HEK293 (cell line): Measurements from ENCODE around the gene PRR13.

Source experiments
- BCL11A ChIP-seq: fragments of 450-650 bp; formaldehyde crosslinking; IDR thresholded peaks from 2 replicates; pipeline ENCODE4 v1.5.1; 2016; ENCODE audit warnings: low read depth, missing biosample characterization, missing genetic modification characterization
- FEZF1 ChIP-seq: fragments of 450-650 bp; formaldehyde crosslinking; IDR thresholded peaks from 2 replicates; pipeline ENCODE4 v1.5.1; 2016; ENCODE audit warnings: missing biosample characterization, missing genetic modification characterization
- GFI1B ChIP-seq: fragments of 450-650 bp; formaldehyde crosslinking; IDR thresholded peaks from 2 replicates; pipeline ENCODE4 v1.5.1; 2016; ENCODE audit warnings: missing biosample characterization, missing genetic modification characterization
- HOXD13 ChIP-seq: sonication (generic); formaldehyde crosslinking; IDR thresholded peaks from 2 replicates; pipeline ENCODE4 v1.8.0; 2022; ENCODE audit warnings: missing genetic modification reagents, borderline replicate concordance
- KLF7 ChIP-seq: fragments of 450-650 bp; formaldehyde crosslinking; IDR thresholded peaks from 2 replicates; pipeline ENCODE4 v1.5.1; 2016; ENCODE audit warnings: missing biosample characterization, missing genetic modification characterization, borderline replicate concordance
- OSR2 ChIP-seq: fragments of 450-650 bp; formaldehyde crosslinking; IDR thresholded peaks from 2 replicates; pipeline ENCODE4 v1.5.1; 2016; ENCODE audit warnings: missing biosample characterization, missing genetic modification characterization
- OVOL3 ChIP-seq: fragments of 450-650 bp; formaldehyde crosslinking; IDR thresholded peaks from 2 replicates; pipeline ENCODE4 v1.5.1; 2016; ENCODE audit warnings: missing biosample characterization, missing genetic modification characterization
- SP3 ChIP-seq: fragments of 450-650 bp; formaldehyde crosslinking; IDR thresholded peaks from 2 replicates; pipeline ENCODE4 v1.5.1; 2016; ENCODE audit warnings: missing biosample characterization, missing genetic modification characterization
- SP7 ChIP-seq: fragments of 450-650 bp; formaldehyde crosslinking; IDR thresholded peaks from 2 replicates; pipeline ENCODE4 v1.5.1; 2016; ENCODE audit warnings: missing biosample characterization, missing genetic modification characterization
- TRIM28 ChIP-seq: IDR thresholded peaks from 2 replicates; pipeline ENCODE4 v1.6.1; 2011; ENCODE audit warnings: low read length, control low read depth, borderline replicate concordance
- ZBTB1 ChIP-seq: fragments of 450-650 bp; formaldehyde crosslinking; IDR thresholded peaks from 2 replicates; pipeline ENCODE4 v1.5.1; 2016; ENCODE audit warnings: missing biosample characterization, missing genetic modification characterization
- ZBTB20 ChIP-seq: fragments of 450-650 bp; formaldehyde crosslinking; IDR thresholded peaks from 2 replicates; pipeline ENCODE4 v1.5.1; 2016; ENCODE audit warnings: missing biosample characterization, missing genetic modification characterization
- ZFHX2 ChIP-seq: fragments of 450-650 bp; formaldehyde crosslinking; conservative IDR thresholded peaks from 2 replicates; pipeline ENCODE4 v1.5.1; 2016; ENCODE audit warnings: missing biosample characterization, missing genetic modification characterization
- ZFP41 ChIP-seq: fragments of 450-650 bp; formaldehyde crosslinking; IDR thresholded peaks from 2 replicates; pipeline ENCODE4 v1.5.1; 2016; ENCODE audit warnings: missing biosample characterization, missing genetic modification characterization, borderline replicate concordance
- ZNF121 ChIP-seq: fragments of 450-650 bp; formaldehyde crosslinking; IDR thresholded peaks from 2 replicates; pipeline ENCODE4 v1.5.1; 2016; ENCODE audit warnings: missing biosample characterization, missing genetic modification characterization
- ZNF146 ChIP-seq: fragments of 450-650 bp; formaldehyde crosslinking; IDR thresholded peaks from 2 replicates; pipeline ENCODE4 v1.5.1; 2016; ENCODE audit warnings: missing biosample characterization, missing genetic modification characterization
- ZNF157 ChIP-seq: fragments of 450-650 bp; formaldehyde crosslinking; IDR thresholded peaks from 2 replicates; pipeline ENCODE4 v1.5.1; 2016; ENCODE audit warnings: missing biosample characterization, missing genetic modification characterization
- ZNF169 ChIP-seq: fragments of 450-650 bp; formaldehyde crosslinking; IDR thresholded peaks from 2 replicates; pipeline ENCODE4 v1.5.1; 2016; ENCODE audit warnings: missing biosample characterization, missing genetic modification characterization
- ZNF174 ChIP-seq: fragments of 450-650 bp; formaldehyde crosslinking; IDR thresholded peaks from 2 replicates; pipeline ENCODE4 v1.5.0; 2017; ENCODE audit warnings: missing biosample characterization, mild to moderate bottlenecking, missing genetic modification characterization
- ZNF211 ChIP-seq: fragments of 450-650 bp; formaldehyde crosslinking; IDR thresholded peaks from 2 replicates; pipeline ENCODE4 v1.5.1; 2016; ENCODE audit warnings: low read depth, missing biosample characterization, missing genetic modification characterization
- ZNF501 ChIP-seq: fragments of 450-650 bp; formaldehyde crosslinking; IDR thresholded peaks from 2 replicates; pipeline ENCODE4 v1.5.1; 2016; ENCODE audit warnings: missing biosample characterization, missing genetic modification characterization
- ZNF510 ChIP-seq: fragments of 450-650 bp; formaldehyde crosslinking; IDR thresholded peaks from 2 replicates; pipeline ENCODE4 v1.5.1; 2018; ENCODE audit warnings: mild to moderate bottlenecking, missing genetic modification characterization, missing biosample characterization; ENCODE audit not compliant: insufficient replicate concordance
- ZNF544 ChIP-seq: fragments of 450-650 bp; formaldehyde crosslinking; IDR thresholded peaks from 2 replicates; pipeline ENCODE4 v1.5.0; 2017; ENCODE audit warnings: missing biosample characterization, missing genetic modification characterization
- ZNF596 ChIP-seq: fragments of 450-650 bp; IDR thresholded peaks from 2 replicates; pipeline ENCODE4 v1.5.0; 2018; ENCODE audit warnings: missing biosample characterization, mild to moderate bottlenecking, missing genetic modification characterization, moderate library complexity
- ZNF624 ChIP-seq: fragments of 450-650 bp; formaldehyde crosslinking; IDR thresholded peaks from 2 replicates; pipeline ENCODE4 v1.5.1; 2017; ENCODE audit warnings: missing biosample characterization, missing genetic modification characterization
- ZNF654 ChIP-seq: fragments of 450-650 bp; formaldehyde crosslinking; IDR thresholded peaks from 2 replicates; pipeline ENCODE4 v1.5.1; 2016; ENCODE audit warnings: low read depth, missing biosample characterization, missing genetic modification characterization
- ZNF701 ChIP-seq: fragments of 450-650 bp; formaldehyde crosslinking; IDR thresholded peaks from 2 replicates; pipeline ENCODE4 v1.5.1; 2016; ENCODE audit warnings: missing biosample characterization, missing genetic modification characterization
- ZNF707 ChIP-seq: fragments of 450-650 bp; formaldehyde crosslinking; IDR thresholded peaks from 2 replicates; pipeline ENCODE4 v1.5.1; 2016; ENCODE audit warnings: missing biosample characterization, missing genetic modification characterization
- ZNF76 ChIP-seq: fragments of 450-650 bp; formaldehyde crosslinking; IDR thresholded peaks from 2 replicates; pipeline ENCODE4; 2016; ENCODE audit warnings: low read depth, missing biosample characterization, missing genetic modification characterization, borderline replicate concordance
- TF ChIP-seq, protein P1 (sequence below): fragments of 450-650 bp; formaldehyde crosslinking; IDR thresholded peaks from 2 replicates; pipeline ENCODE4 v1.5.1; 2016; ENCODE audit warnings: missing biosample characterization, missing genetic modification characterization
- TF ChIP-seq, protein P2 (sequence below): fragments of 450-650 bp; IDR thresholded peaks from 2 replicates; pipeline ENCODE4 v1.5.1; 2018; ENCODE audit warnings: missing biosample characterization, missing genetic modification characterization
- TF ChIP-seq, protein P3 (sequence below): fragments of 450-650 bp; formaldehyde crosslinking; IDR thresholded peaks from 2 replicates; pipeline ENCODE4 v1.5.1; 2016; ENCODE audit warnings: missing biosample characterization, missing genetic modification characterization
- TF ChIP-seq, protein P4 (sequence below): fragments of 450-650 bp; formaldehyde crosslinking; IDR thresholded peaks from 2 replicates; pipeline ENCODE4 v1.5.1; 2016; ENCODE audit warnings: missing biosample characterization, missing genetic modification characterization
- TF ChIP-seq, protein P5 (sequence below): sonication (generic); formaldehyde crosslinking; IDR thresholded peaks from 2 replicates; pipeline ENCODE4 v1.8.1; 2022; ENCODE audit warnings: mild to moderate bottlenecking, moderate library complexity, missing genetic modification reagents

Gene PRR13

DNA sequence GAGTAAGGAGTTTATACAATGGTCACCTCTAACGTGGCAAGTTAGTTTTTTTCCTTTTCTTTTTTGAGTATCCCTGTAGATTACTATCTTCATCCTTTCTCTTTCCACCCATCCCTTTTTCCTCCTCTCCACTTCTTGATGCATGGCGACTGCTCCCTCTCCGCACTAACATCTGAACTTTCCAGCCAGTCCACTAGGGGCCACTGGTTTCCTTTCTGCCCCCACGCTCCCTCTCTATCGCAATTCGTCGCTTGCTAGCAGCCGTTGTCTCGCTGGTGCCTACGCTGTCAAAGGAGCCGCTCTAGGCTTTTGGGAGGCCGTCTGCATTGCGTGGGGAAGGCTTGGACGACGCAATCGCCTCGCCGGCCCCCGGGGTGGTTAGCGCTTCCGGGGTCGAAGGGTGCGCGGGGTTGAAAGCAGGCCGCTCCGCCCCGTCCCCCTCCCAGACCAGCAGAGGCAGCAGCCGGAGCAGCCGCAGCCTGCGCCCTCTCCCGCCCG is 10.2 kb downstream of the PRR13 start, which contains the start of gene PCBP2 (continued):
- TF ChIP-seq ZNF707: no peak
- TF ChIP-seq, protein P1, sequence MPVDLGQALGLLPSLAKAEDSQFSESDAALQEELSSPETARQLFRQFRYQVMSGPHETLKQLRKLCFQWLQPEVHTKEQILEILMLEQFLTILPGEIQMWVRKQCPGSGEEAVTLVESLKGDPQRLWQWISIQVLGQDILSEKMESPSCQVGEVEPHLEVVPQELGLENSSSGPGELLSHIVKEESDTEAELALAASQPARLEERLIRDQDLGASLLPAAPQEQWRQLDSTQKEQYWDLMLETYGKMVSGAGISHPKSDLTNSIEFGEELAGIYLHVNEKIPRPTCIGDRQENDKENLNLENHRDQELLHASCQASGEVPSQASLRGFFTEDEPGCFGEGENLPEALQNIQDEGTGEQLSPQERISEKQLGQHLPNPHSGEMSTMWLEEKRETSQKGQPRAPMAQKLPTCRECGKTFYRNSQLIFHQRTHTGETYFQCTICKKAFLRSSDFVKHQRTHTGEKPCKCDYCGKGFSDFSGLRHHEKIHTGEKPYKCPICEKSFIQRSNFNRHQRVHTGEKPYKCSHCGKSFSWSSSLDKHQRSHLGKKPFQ: no peak
- TF ChIP-seq ZNF76 (tag by site-specific recombination): peak; percentile 68
- TF ChIP-seq ZBTB1: no peak
- no peak for TF ChIP-seq FEZF1 (tag by site-specific recombination)
- TF ChIP-seq KLF7 (tag by site-specific recombination): peak; percentile 79; the same call in 1 of the 2 replicates
- no peak for TF ChIP-seq ZNF624
- peak; percentile 82; the same call in 1 of the 2 replicates for TF ChIP-seq ZNF501 (tag by site-specific recombination)
- no peak for TF ChIP-seq ZNF157 (tag by site-specific recombination)
- TF ChIP-seq ZNF654 (tag by site-specific recombination): peak; percentile 62
- no peak; the same call in 1 of the 2 replicates for TF ChIP-seq BCL11A
- TF ChIP-seq ZFP41 (tag by site-specific recombination): no peak
- TF ChIP-seq ZNF510 (tag by site-specific recombination): no peak
- TF ChIP-seq TRIM28: peak; percentile 48; the same call in 1 of the 2 replicates
- TF ChIP-seq GFI1B (tag by site-specific recombination): no peak
- no peak for TF ChIP-seq ZNF169 (tag by site-specific recombination)
- no peak for TF ChIP-seq ZNF596 (tag by site-specific recombination)
- no peak for TF ChIP-seq ZNF701
- TF ChIP-seq ZFHX2 (tag by site-specific recombination): peak; percentile 95
- TF ChIP-seq, protein P2, sequence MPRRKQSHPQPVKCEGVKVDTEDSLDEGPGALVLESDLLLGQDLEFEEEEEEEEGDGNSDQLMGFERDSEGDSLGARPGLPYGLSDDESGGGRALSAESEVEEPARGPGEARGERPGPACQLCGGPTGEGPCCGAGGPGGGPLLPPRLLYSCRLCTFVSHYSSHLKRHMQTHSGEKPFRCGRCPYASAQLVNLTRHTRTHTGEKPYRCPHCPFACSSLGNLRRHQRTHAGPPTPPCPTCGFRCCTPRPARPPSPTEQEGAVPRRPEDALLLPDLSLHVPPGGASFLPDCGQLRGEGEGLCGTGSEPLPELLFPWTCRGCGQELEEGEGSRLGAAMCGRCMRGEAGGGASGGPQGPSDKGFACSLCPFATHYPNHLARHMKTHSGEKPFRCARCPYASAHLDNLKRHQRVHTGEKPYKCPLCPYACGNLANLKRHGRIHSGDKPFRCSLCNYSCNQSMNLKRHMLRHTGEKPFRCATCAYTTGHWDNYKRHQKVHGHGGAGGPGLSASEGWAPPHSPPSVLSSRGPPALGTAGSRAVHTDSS (tag by site-specific recombination): no peak
- TF ChIP-seq, protein P3, sequence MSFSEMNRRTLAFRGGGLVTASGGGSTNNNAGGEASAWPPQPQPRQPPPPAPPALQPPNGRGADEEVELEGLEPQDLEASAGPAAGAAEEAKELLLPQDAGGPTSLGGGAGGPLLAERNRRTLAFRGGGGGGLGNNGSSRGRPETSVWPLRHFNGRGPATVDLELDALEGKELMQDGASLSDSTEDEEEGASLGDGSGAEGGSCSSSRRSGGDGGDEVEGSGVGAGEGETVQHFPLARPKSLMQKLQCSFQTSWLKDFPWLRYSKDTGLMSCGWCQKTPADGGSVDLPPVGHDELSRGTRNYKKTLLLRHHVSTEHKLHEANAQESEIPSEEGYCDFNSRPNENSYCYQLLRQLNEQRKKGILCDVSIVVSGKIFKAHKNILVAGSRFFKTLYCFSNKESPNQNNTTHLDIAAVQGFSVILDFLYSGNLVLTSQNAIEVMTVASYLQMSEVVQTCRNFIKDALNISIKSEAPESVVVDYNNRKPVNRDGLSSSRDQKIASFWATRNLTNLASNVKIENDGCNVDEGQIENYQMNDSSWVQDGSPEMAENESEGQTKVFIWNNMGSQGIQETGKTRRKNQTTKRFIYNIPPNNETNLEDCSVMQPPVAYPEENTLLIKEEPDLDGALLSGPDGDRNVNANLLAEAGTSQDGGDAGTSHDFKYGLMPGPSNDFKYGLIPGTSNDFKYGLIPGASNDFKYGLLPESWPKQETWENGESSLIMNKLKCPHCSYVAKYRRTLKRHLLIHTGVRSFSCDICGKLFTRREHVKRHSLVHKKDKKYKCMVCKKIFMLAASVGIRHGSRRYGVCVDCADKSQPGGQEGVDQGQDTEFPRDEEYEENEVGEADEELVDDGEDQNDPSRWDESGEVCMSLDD: no peak
- TF ChIP-seq ZNF121: no peak
- TF ChIP-seq ZNF174 (tag by site-specific recombination): no peak
- TF ChIP-seq OVOL3 (tag by site-specific recombination): no peak
- TF ChIP-seq SP3 (tag by site-specific recombination): peak; percentile 79
- TF ChIP-seq ZNF211: no peak
- TF ChIP-seq ZNF544 (tag by site-specific recombination): no peak
- TF ChIP-seq, protein P4, sequence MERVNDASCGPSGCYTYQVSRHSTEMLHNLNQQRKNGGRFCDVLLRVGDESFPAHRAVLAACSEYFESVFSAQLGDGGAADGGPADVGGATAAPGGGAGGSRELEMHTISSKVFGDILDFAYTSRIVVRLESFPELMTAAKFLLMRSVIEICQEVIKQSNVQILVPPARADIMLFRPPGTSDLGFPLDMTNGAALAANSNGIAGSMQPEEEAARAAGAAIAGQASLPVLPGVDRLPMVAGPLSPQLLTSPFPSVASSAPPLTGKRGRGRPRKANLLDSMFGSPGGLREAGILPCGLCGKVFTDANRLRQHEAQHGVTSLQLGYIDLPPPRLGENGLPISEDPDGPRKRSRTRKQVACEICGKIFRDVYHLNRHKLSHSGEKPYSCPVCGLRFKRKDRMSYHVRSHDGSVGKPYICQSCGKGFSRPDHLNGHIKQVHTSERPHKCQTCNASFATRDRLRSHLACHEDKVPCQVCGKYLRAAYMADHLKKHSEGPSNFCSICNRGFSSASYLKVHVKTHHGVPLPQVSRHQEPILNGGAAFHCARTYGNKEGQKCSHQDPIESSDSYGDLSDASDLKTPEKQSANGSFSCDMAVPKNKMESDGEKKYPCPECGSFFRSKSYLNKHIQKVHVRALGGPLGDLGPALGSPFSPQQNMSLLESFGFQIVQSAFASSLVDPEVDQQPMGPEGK (tag by site-specific recombination): peak; percentile 92
- no peak; the same call in 1 of the 2 replicates for TF ChIP-seq OSR2 (tag by site-specific recombination)
- TF ChIP-seq, protein P5, sequence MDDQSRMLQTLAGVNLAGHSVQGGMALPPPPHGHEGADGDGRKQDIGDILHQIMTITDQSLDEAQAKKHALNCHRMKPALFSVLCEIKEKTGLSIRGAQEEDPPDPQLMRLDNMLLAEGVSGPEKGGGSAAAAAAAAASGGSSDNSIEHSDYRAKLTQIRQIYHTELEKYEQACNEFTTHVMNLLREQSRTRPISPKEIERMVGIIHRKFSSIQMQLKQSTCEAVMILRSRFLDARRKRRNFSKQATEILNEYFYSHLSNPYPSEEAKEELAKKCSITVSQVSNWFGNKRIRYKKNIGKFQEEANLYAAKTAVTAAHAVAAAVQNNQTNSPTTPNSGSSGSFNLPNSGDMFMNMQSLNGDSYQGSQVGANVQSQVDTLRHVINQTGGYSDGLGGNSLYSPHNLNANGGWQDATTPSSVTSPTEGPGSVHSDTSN (CRISPR knock-in tag): no peak
- TF ChIP-seq ZBTB20: no peak
- TF ChIP-seq SP7 (tag by site-specific recombination): peak; percentile 92
- no peak for TF ChIP-seq ZNF146
- no peak for TF ChIP-seq HOXD13 (CRISPR knock-in tag)
